Astrocyte of the cerebellum (primary cell): ENCODE measurements around the gene HCN2.

Experiments
- DNase-seq: peaks from one replicate; pipeline ENCODE4 v3.0.0-alpha.2; 2011; ENCODE audit warnings: low read depth
- H3K4me3 ChIP-seq: 2 replicates; pipeline ENCODE4 v1.5.1; 2011; ENCODE audit warnings: mild to moderate bottlenecking, low read depth, low read length, moderate library complexity
- CTCF ChIP-seq: IDR thresholded peaks from 2 replicates; pipeline ENCODE4 v1.5.1; 2012; ENCODE audit warnings: low read length, low read depth, moderate library complexity, mild to moderate bottlenecking; ENCODE audit errors: missing control alignments
- in situ Hi-C: cut with HindIII; loops from 2 replicates; pipeline ENCODE4 v1.10.0; 2017; ENCODE audit warnings: low sequenced_read_pairs

Gene HCN2

DNA sequence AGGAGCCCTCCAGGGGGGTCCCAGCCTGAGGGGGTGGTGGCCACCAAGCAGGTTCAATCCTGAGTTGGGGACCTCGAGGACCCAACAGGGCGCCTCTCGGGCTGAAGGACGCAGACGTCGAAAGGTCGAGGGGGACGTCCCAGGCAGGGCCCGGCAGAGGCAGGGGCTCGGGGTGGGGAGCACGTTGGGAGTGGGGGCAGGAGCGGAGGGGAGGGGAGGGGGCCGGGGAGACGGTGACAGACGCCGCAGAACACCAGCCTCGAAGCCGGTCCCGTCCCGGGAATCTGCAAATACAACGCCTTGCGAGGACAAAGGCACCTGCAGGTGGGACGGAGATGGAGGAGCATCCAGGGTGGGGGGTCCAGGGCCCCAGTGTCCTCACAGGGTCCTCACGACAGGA is 54.1 kb downstream of the HCN2 start:
- H3K4me3 ChIP-seq, result no peak overlapping the region
- no peak for DNase-seq
- in situ Hi-C loops, result no loop called here
- no peak for TF ChIP-seq CTCF

DNA sequence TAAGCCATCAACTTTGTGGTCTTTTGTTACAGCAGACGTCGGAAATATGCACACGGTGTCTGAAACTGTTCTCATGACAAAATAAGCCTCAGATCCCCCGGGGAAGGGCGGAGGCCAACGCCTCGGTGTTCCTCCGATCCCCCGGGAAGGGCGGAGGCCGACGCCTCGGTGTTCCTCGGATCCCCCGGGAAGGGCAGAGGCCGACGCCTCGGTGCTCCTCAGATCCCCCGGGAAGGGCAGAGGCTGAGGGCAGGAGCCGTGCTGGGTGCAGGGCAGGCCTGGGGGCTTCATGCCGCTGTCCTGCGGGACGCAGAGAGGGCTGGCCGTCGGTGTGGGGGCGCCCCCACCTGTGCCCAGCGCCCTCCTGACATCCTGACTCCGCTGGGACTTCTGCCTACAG is 54.7 kb downstream of the HCN2 start:
- DNase-seq, result no peak
- TF ChIP-seq CTCF, result no peak
- in situ Hi-C loops, result no loop called here
- H3K4me3 ChIP-seq, result no peak overlapping the region

DNA sequence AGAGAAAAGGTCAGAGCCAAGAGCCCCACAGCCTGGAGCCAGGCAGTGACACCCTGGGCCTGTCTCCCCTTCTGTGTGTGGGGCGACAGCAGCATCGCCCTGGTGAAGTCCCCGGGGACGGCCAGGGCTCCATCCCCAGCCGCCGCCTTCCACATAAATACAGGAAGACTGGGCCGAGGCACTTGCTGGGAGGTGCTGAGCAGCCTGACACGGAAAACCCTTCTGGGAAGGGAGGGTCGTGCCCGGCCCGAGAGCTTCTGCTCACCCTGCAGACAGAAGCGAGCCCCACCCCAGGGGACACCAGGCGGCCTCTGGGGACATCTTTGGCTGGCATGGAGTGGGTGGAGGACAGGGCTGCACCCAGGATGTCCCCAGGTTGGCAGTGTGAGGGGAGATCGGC is 55.1 kb downstream of the HCN2 start:
- in situ Hi-C loops, result no loop called here
- TF ChIP-seq CTCF, result no peak
- no peak overlapping the region for H3K4me3 ChIP-seq
- no peak for DNase-seq

DNA sequence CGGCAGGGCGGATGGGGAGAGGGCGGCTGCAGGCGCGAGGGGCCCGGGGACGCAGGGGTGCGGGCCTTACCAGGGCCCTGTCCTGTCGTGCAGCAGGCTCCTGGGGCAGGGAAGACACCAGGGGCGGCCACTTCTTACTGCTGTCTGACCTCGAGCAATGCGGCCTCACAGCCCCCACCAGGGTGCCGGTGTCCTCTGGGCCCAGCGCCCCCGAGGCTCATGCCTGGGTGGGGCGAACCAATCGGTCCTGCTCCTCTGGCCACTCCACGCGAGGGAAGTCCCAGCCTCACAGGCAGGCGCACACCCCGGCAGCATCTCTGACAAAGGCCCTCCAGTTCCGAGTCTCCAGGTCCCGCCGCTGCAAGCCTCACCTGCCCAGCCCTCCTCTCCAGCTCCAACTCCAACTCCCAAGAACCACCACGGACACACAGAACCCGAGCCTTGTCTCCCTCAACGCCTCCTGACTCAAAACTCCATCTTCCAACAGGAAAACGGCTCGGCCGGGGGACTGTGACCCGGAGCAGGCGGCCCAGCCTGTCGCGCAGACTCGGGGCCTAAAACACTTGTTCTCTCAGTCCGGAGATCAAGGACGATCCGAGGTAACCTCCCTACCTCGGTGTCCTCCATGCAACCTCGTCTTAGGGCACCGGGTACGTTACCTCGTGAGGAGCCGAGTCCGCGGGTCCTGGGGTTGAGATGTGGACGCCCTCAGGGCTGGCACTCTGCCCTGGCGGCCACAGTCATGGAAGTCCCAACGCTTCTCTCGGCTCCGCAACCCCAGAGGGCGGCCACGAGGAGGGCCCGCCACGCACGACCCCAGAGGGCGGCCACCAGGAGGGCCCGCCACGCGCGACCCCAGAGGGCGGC is 56.5 kb downstream of the HCN2 start:
- in situ Hi-C loops, result no loop called here
- no peak for TF ChIP-seq CTCF
- no peak for DNase-seq
- H3K4me3 ChIP-seq, result no peak overlapping the region

DNA sequence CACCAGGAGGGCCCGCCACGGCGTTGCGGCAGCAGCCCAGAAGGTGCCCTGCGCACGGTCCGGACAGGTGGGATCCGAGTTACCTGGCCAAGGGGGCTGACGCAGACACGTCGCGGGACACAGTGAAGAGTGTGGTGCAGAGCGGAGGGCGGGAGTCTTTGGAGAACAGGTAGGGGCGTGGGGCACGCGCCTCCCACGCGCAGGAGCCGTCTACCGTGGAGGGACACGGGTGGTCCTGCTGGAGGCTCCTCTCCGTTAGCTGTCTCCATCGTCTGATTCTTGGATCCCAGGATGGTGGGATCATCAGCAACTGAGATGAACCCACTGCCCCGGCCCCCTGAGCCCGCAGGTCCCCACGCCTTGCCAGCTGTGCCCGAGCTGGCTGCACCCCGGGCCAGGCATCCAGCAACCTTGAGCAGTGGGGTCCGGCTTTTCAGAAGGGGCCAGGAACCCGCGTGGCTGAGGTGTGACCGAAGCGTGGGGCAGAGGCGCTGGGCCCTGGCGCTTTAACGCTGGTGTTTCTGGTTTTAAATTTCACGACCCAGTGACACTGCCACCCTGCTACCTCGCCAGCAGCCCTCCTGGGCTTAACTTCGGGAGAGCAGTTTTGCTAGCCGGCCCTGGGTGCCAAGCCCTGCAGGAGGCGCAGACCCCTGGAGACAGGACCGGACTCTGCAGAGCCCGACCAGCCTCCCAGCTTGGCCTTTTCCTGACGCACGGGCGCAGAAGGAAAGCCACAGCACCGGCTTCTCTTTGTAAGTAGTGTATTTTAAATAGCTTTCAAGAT is 57.3 kb downstream of the HCN2 start:
- no peak for DNase-seq
- H3K4me3 ChIP-seq, result no peak overlapping the region
- TF ChIP-seq CTCF, result no peak
- in situ Hi-C loops, result no loop called here

- H3K4me3 ChIP-seq, result no peak overlapping the region
- no peak for TF ChIP-seq CTCF
- in situ Hi-C loops, result no loop called here
- DNase-seq, result no peak
Measured at GRCh38 chr19:647566-648284, 58.0 kb downstream of the HCN2 start.
